ENCODE results near the gene NRG3.

GRCh38 chr10:82498976-82499375 lies 624.0 kb downstream of the NRG3 start:
- TF ChIP-seq TAF1 (IDR thresholded peaks at IDR 0.05; ENCODE audit: low read depth, low read length) (no peak), POLR2A (IDR thresholded peaks at IDR 0.05; ENCODE audit: low read depth, low read length) (no peak), POLR2AphosphoS5 (IDR thresholded peaks at IDR 0.05; ENCODE audit: low read depth, low read length) (no peak), SPI1 (IDR thresholded peaks at IDR 0.05; ENCODE audit: low read depth, low read length) (no peak), POU2F2 (IDR thresholded peaks at IDR 0.05; ENCODE audit: low read depth, low read length) (no peak), PAX5 (IDR thresholded peaks at IDR 0.05; ENCODE audit: insufficient read depth, low read length, severe bottlenecking) (no peak)

All from GM12891 (cell line).